HG03060 (cell line): ENCODE measurements around the gene RBM4B.
A peak's percentile ranks its signal among the peaks of the same experiment; 100 is the strongest.

Experiments
- ATAC-seq: cut with Tn5 transposase; IDR thresholded peaks from one replicate; pipeline ENCODE4 v1.9.1; 2021; ENCODE audit warnings: low read depth, moderate number of reproducible peaks; ENCODE audit not compliant: unreplicated experiment

The RBM4B gene

DNA sequence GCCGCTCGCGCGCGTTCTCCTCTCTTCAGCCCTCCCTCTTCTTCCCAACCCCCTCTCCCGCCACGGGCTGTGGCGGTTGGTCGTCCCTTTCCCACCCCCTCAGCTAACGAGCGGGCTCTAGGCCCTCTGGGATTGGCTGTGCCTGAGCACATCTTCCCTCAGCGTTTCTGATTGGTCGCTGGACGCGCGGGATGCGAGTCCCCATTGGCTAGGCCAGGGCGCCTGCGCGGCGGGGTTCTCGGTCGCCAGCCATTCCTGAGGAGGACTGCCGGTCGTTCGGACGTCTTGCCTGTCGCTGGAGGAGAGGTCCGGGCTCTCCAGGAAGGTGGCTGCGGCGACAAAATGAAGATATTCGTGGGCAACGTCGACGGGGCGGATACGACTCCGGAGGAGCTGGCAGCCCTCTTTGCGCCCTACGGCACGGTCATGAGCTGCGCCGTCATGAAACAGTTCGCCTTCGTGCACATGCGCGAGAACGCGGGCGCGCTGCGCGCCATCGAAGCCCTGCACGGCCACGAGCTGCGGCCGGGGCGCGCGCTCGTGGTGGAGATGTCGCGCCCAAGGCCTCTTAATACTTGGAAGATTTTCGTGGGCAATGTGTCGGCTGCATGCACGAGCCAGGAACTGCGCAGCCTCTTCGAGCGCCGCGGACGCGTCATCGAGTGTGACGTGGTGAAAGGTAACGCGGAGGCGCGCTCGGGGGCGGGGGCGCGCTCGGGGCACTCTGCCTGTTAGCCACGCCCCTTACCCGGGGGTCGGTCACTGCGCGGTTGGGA is 61.1 kb downstream of the RBM4B start, which contains the start of gene RBM14:
RBM14 (plus strand) TSS at position 252 of the 776 bp plus-strand sequence; CDS start at position 343, 91 bp downstream.
- peak; percentile 82 for ATAC-seq
